Measurements from ENCODE around the gene SPHK1.

SPHK1 gene

DNA sequence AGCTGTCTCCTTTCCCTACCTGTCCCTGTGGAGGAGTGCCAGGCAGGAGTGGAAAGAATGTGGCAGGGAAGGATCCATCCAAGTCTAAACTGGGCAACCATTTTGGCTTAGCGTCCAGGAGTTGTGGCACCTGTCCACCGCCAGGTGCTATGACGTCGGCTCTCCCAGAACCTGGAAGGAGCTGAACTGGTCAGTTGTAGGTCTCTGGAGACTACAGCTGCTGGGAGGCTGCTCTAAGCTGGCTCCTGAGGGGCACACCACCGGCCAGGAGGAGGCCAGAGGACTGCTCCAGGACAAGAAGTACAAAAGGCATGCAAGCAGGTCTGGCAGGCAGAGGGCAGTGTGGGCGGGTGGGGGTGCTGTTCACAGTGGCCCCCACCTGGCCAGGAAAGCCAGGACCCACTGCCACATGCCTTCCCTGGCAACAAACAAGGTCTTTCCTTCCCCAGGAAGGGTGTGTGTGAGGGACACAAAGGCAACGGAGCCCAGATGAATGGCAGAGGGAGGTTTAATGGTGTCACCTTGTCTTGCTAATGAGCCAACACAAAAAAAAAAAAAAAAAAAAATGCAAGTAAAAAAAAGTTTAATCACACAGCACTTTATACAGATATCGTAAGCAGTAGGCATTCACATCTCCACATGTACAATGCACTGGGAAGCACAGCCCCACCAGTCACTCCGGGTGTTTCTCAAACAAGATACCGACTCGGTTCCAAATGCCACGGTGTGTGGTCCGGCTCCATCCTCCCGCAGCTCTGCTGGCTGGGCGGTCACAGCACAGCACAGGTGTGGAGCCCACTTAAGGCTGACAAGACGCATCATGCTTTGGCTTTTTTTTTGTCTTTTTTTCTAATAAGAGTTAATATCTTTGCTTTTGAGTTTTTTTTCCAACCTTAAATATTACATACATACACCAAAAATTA lies 4.8 kb downstream of the SPHK1 start:
- DNase-seq (ENCODE audit: extremely low read depth, low read depth): no peak
- TF ChIP-seq CTCF (IDR thresholded peaks at IDR 0.05; ENCODE audit: low read depth, low read length): no peak

- TF ChIP-seq CTCF (IDR thresholded peaks at IDR 0.05; ENCODE audit: low read depth, low read length): no peak
- no peak for DNase-seq (ENCODE audit: extremely low read depth, low read depth)
These were observed 5.6 kb downstream of the SPHK1 start for GRCh38 chr17:76390003-76390421.

DNA sequence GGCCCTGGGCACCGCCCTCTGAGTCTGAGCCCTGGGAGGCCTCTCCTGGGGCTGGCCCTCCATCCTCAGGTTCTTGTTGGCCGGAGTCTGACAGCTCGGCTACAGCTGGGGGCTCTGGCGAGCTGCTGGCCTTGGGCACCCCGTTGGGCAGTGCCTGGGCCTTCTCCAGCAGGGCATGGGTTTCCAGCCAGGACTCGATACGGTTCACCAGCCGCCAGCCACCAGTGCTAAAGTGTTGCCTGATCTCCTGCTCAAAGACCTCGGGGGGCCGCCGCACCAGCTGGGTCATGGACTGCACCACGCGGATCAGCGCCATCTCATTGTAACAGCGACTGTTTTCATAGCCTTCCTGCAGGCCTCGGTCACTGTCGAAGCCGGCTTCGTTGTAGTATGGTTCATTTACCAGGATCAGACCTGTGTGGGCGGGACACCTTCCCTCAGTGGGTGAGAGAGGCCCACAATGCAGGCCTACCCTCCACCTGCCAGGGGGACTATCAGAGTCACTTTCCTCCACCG lies 6.8 kb downstream of the SPHK1 start:
- DNase-seq (ENCODE audit: extremely low read depth, low read depth): no peak
- TF ChIP-seq CTCF (IDR thresholded peaks at IDR 0.05; ENCODE audit: low read depth, low read length): no peak

- TF ChIP-seq CTCF (IDR thresholded peaks at IDR 0.05; ENCODE audit: low read depth, low read length): no peak
- DNase-seq (ENCODE audit: extremely low read depth, low read depth): no peak
These were observed 9.8 kb downstream of the SPHK1 start for GRCh38 chr17:76394166-76394565.

DNA sequence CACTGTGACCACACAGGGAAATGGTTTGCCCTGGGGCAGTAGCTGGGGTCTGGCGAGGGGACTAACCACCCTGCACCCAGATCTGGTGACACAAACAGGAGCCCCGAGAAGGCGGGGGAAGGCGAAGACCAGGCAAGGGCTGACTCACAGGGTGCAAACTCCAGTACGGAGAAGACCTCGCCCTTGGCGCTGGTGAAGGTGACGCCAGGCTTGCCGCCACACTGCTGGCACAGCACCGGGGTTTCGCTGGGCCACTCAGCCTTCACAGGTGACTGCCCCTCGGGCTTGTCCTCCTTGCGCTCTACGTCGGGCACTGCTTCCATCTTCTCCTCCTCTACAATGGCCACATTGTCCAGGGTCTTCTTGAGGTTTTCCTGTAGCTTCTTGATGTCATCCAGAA lies 11.6 kb downstream of the SPHK1 start:
- no peak for DNase-seq (ENCODE audit: extremely low read depth, low read depth)
- no peak for TF ChIP-seq CTCF (IDR thresholded peaks at IDR 0.05; ENCODE audit: low read depth, low read length)

- no peak for DNase-seq (ENCODE audit: extremely low read depth, low read depth)
- no peak for TF ChIP-seq CTCF (IDR thresholded peaks at IDR 0.05; ENCODE audit: low read depth, low read length)
These were observed 12.8 kb downstream of the SPHK1 start for GRCh38 chr17:76397184-76397583.

All from AG09319 (cell line).